GM23338 (cell line): Measurements from ENCODE around the gene MTX3. TPM values are rescaled to one million over a fixed set of nuclear protein-coding genes. Genes with fewer than 3 reads are reported as not detected.

Experiments used
- ATAC-seq: fragments of 200-7000 bp; cut with Tn5 transposase; 3 replicates; pipeline ENCODE4 v1.9.1; 2020
- DNase-seq: peaks from one replicate; pipeline ENCODE4 v3.0.0-alpha.2; 2015; ENCODE audit warnings: low spot score
- H2AFZ ChIP-seq: fragments of 200-600 bp; sonication (generic); 2 replicates; pipeline ENCODE4 v1.8.0; 2016; ENCODE audit warnings: antibody characterized with exemption, mild to moderate bottlenecking, moderate library complexity
- H3F3A ChIP-seq: fragments of 200-600 bp; sonication (generic); replicated peaks from 2 replicates; pipeline ENCODE4 v1.8.0; 2017; ENCODE audit warnings: antibody characterized with exemption, mixed run types, low read depth
- H3K27ac ChIP-seq: fragments of 200-600 bp; sonication (generic); 2 replicates; pipeline ENCODE4 v1.6.1; 2016; ENCODE audit warnings: low read depth
- H3K27me3 ChIP-seq: fragments of 200-600 bp; sonication (generic); 2 replicates; pipeline ENCODE4 v1.8.0; 2016; ENCODE audit warnings: mild to moderate bottlenecking, mixed run types, moderate library complexity; ENCODE audit not compliant: insufficient read depth
- H3K36me3 ChIP-seq: fragments of 200-600 bp; sonication (generic); 2 replicates; pipeline ENCODE4 v1.8.0; 2016; ENCODE audit warnings: mild to moderate bottlenecking; ENCODE audit not compliant: insufficient read depth
- H3K4me1 ChIP-seq: fragments of 200-600 bp; sonication (generic); 2 replicates; pipeline ENCODE4 v1.8.0; 2016; ENCODE audit warnings: mild to moderate bottlenecking, moderate library complexity; ENCODE audit not compliant: insufficient read depth
- H3K4me2 ChIP-seq: fragments of 200-600 bp; sonication (generic); 2 replicates; pipeline ENCODE4 v1.7.1; 2017; ENCODE audit warnings: mixed run types
- H3K4me3 ChIP-seq: fragments of 200-600 bp; sonication (generic); 2 replicates; pipeline ENCODE4 v1.6.1; 2016; ENCODE audit warnings: mixed run types
- H3K79me2 ChIP-seq: fragments of 200-600 bp; sonication (generic); replicated peaks from 2 replicates; pipeline ENCODE4 v1.8.0; 2017; ENCODE audit warnings: mild to moderate bottlenecking; ENCODE audit not compliant: insufficient read depth
- H3K9me2 ChIP-seq: fragments of 200-600 bp; sonication (generic); 2 replicates; pipeline ENCODE4 v1.8.0; 2017; ENCODE audit not compliant: insufficient read depth
- H4K20me1 ChIP-seq: fragments of 200-600 bp; sonication (generic); replicated peaks from 2 replicates; pipeline ENCODE4 v1.8.0; 2017; ENCODE audit warnings: mild to moderate bottlenecking; ENCODE audit not compliant: insufficient read depth
- H3K27ac Mint-ChIP-seq: 2 replicates; pipeline ENCODE4 v1.8.0; 2020; ENCODE audit warnings: inconsistent platforms, mild to moderate bottlenecking, moderate library complexity, mixed read lengths
- H3K27me3 Mint-ChIP-seq: 3 replicates; pipeline ENCODE4 v1.8.0; 2022; ENCODE audit warnings: low read depth, mild to moderate bottlenecking, moderate library complexity, mixed read lengths, inconsistent platforms; ENCODE audit not compliant: insufficient read depth, poor library complexity
- H3K36me3 Mint-ChIP-seq: 3 replicates; pipeline ENCODE4 v1.8.0; 2021; ENCODE audit warnings: low read depth, mild to moderate bottlenecking, inconsistent platforms, moderate library complexity, mixed read lengths
- H3K4me1 Mint-ChIP-seq: 3 replicates; pipeline ENCODE4 v1.8.0; 2020; ENCODE audit warnings: mild to moderate bottlenecking, inconsistent platforms, mixed read lengths
- H3K4me3 Mint-ChIP-seq: 3 replicates; pipeline ENCODE4 v1.8.0; 2021; ENCODE audit warnings: moderate library complexity, mild to moderate bottlenecking, inconsistent platforms, mixed read lengths
- H3K9me3 Mint-ChIP-seq: 3 replicates; pipeline ENCODE4 v1.8.0; 2020; ENCODE audit warnings: moderate library complexity, mild to moderate bottlenecking, inconsistent platforms, mixed read lengths
- CREB1 ChIP-seq: fragments of 250-450 bp; sonication (Bioruptor Pico); IDR thresholded peaks from 2 replicates; pipeline ENCODE4 v1.5.0; 2020; ENCODE audit warnings: low read depth, mild to moderate bottlenecking, moderate library complexity
- CTCF ChIP-seq, 2 experiments: fragments of 200-600 bp in 1 of 2; sonication (generic) in 1 of 2; conservative IDR thresholded peaks; 2 replicates each; pipeline versions ENCODE4 v1.5.1 to v1.6.1; 2016 to 2017; ENCODE audit warnings: antibody characterized with exemption in 2 of 2, low read depth in 2 of 2, mild to moderate bottlenecking in 2 of 2, moderate library complexity in 1 of 2
- EZH2 ChIP-seq: fragments of 200-600 bp; sonication (generic); IDR thresholded peaks from one replicate; pipeline ENCODE4 v1.8.0; 2017; ENCODE audit warnings: antibody characterized with exemption, mild to moderate bottlenecking, low read depth; ENCODE audit not compliant: unreplicated experiment
- EZH2phosphoT487 ChIP-seq: fragments of 200-600 bp; sonication (generic); IDR thresholded peaks from one replicate; pipeline ENCODE4 v1.8.1; 2018; ENCODE audit warnings: antibody characterized with exemption; ENCODE audit not compliant: unreplicated experiment
- JUNB ChIP-seq: IDR thresholded peaks from one replicate; pipeline ENCODE4 v1.6.1; 2016; ENCODE audit warnings: antibody characterized with exemption; ENCODE audit not compliant: unreplicated experiment
- polyA plus RNA-seq: library from polyadenylated mRNA; unstranded; fragments of >200 nt; fragmentation: Nextera tagmentation; extraction: Ambion mirVana; gene quantifications from 2 replicates; pipeline ENCODE4 v1.2.1, GENCODE V29; 2016
- total RNA-seq: library from RNA; depleted of rRNA; stranded (reverse); fragments of >200 nt; shearing (Covaris generic); gene quantifications from 2 replicates; pipeline ENCODE4 v1.2.3, GENCODE V29; 2014
- TF ChIP-seq, protein P1 (sequence below): fragments of 250-450 bp; sonication (Bioruptor Pico); IDR thresholded peaks from 2 replicates; pipeline ENCODE4 v1.5.0; 2020; ENCODE audit warnings: mild to moderate bottlenecking, moderate library complexity

The MTX3 gene
- total and polyA plus RNA-seq, 2 experiments from 2014 or later, result 11.3 to 33.8 TPM

DNA sequence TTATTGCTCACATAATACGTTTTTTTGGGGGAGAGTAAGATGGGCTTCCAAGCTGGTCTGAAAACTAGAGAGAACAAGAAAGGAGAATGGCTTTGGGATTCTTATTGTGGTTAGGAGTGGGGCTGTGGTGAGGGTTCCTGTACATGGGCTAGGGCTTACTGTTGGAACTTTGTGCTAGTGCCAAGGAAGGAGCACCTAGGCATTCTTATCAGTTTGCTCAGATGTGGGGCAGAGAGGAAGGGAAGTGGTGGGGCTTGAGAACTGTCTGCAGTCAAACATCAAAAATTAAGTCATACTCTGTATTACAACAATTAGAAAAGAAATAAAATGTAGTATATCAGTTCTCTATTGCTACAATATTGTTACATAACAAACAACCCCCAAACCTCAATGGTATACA is 40.0 kb upstream of the MTX3 start:
- ATAC-seq, result no peak
- H3K9me2 ChIP-seq, result no peaks in the 10 kb centered on the region
- DNase-seq, result no peak
- Mint-ChIP-seq H3K27me3 (peaks cover 25% of the 10 kb centered on the region), H3K36me3 (no peaks in the 10 kb centered on the region), H3K4me3 (no peak overlapping the region), H3K27ac (no peak overlapping the region), H3K9me3 (no peaks in the 10 kb centered on the region), H3K4me1 (peaks cover 7% of the 10 kb centered on the region; the same call in 2 of the 3 replicates)
- H3K27me3 ChIP-seq, result peaks cover 37% of the 10 kb centered on the region
- no peaks in the 10 kb centered on the region for H4K20me1 ChIP-seq
- H3K36me3 ChIP-seq, result no peaks in the 10 kb centered on the region
- H3K4me3 ChIP-seq, result no peak overlapping the region
- H2AFZ ChIP-seq, result no peak overlapping the region
- no peak overlapping the region for H3K27ac ChIP-seq
- H3K4me2 ChIP-seq, result no peak overlapping the region
- no peak for TF ChIP-seq CTCF (conservative IDR thresholded peaks at IDR 0.05; ENCODE audit: low read depth in 2 of 2)
- no peak for TF ChIP-seq EZH2
- TF ChIP-seq EZH2phosphoT487, result no peak
- TF ChIP-seq, protein P1, sequence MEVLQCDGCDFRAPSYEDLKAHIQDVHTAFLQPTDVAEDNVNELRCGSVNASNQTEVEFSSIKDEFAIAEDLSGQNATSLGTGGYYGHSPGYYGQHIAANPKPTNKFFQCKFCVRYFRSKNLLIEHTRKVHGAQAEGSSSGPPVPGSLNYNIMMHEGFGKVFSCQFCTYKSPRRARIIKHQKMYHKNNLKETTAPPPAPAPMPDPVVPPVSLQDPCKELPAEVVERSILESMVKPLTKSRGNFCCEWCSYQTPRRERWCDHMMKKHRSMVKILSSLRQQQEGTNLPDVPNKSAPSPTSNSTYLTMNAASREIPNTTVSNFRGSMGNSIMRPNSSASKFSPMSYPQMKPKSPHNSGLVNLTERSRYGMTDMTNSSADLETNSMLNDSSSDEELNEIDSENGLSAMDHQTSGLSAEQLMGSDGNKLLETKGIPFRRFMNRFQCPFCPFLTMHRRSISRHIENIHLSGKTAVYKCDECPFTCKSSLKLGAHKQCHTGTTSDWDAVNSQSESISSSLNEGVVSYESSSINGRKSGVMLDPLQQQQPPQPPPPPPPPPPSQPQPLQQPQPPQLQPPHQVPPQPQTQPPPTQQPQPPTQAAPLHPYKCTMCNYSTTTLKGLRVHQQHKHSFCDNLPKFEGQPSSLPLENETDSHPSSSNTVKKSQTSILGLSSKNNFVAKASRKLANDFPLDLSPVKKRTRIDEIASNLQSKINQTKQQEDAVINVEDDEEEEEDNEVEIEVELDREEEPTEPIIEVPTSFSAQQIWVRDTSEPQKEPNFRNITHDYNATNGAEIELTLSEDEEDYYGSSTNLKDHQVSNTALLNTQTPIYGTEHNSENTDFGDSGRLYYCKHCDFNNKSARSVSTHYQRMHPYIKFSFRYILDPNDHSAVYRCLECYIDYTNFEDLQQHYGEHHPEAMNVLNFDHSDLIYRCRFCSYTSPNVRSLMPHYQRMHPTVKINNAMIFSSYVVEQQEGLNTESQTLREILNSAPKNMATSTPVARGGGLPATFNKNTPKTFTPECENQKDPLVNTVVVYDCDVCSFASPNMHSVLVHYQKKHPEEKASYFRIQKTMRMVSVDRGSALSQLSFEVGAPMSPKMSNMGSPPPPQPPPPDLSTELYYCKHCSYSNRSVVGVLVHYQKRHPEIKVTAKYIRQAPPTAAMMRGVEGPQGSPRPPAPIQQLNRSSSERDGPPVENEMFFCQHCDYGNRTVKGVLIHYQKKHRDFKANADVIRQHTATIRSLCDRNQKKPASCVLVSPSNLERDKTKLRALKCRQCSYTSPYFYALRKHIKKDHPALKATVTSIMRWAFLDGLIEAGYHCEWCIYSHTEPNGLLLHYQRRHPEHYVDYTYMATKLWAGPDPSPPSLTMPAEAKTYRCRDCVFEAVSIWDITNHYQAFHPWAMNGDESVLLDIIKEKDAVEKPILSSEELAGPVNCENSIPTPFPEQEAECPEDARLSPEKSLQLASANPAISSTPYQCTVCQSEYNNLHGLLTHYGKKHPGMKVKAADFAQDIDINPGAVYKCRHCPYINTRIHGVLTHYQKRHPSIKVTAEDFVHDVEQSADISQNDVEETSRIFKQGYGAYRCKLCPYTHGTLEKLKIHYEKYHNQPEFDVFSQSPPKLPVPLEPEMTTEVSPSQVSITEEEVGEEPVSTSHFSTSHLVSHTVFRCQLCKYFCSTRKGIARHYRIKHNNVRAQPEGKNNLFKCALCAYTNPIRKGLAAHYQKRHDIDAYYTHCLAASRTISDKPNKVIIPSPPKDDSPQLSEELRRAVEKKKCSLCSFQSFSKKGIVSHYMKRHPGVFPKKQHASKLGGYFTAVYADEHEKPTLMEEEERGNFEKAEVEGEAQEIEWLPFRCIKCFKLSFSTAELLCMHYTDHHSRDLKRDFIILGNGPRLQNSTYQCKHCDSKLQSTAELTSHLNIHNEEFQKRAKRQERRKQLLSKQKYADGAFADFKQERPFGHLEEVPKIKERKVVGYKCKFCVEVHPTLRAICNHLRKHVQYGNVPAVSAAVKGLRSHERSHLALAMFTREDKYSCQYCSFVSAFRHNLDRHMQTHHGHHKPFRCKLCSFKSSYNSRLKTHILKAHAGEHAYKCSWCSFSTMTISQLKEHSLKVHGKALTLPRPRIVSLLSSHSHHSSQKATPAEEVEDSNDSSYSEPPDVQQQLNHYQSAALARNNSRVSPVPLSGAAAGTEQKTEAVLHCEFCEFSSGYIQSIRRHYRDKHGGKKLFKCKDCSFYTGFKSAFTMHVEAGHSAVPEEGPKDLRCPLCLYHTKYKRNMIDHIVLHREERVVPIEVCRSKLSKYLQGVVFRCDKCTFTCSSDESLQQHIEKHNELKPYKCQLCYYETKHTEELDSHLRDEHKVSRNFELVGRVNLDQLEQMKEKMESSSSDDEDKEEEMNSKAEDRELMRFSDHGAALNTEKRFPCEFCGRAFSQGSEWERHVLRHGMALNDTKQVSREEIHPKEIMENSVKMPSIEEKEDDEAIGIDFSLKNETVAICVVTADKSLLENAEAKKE (CRISPR knock-in tag), result no peak
- no peak for TF ChIP-seq JUNB
- TF ChIP-seq CREB1, result no peak
- peaks cover 4% of the 10 kb centered on the region; the same call in 1 of the 2 replicates for H3F3A ChIP-seq
- H3K79me2 ChIP-seq, result no peaks in the 10 kb centered on the region
- H3K4me1 ChIP-seq, result peaks cover 4% of the 10 kb centered on the region; the same call in 1 of the 2 replicates
